Cardiac muscle cell (in vitro differentiated cells and primary cell): ENCODE measurements around the gene ESRRG. TPM values are rescaled to one million over a fixed set of nuclear protein-coding genes. Genes with fewer than 3 reads are reported as not detected.

Experiments used
- DNase-seq, 2 donors: peaks; one replicate each; pipeline versions ENCODE4 v3.0.0 to v3.0.0-alpha.2; 2010 to 2017; ENCODE audit warnings: low read depth in 1 of 2, low spot score in 1 of 2
- H3K27ac ChIP-seq: fragments of 200-600 bp; sonication (generic); 2 replicates; pipeline ENCODE4 v1.5.1; 2016
- H3K27me3 ChIP-seq: fragments of 200-600 bp; sonication (generic); 2 replicates; pipeline ENCODE4 v1.6.0; 2016; ENCODE audit warnings: control low read depth
- H3K36me3 ChIP-seq: fragments of 200-600 bp; sonication (generic); 2 replicates; pipeline ENCODE4 v1.5.1; 2016; ENCODE audit warnings: control low read depth
- H3K4me1 ChIP-seq: fragments of 200-600 bp; sonication (generic); 2 replicates; pipeline ENCODE4 v1.8.1; 2017; ENCODE audit warnings: low read depth, mild to moderate bottlenecking, mixed run types
- H3K4me3 ChIP-seq: fragments of 200-600 bp; sonication (generic); 2 replicates; pipeline ENCODE4 v1.5.1; 2016; ENCODE audit warnings: mild to moderate bottlenecking
- H3K9me3 ChIP-seq: fragments of 200-600 bp; sonication (generic); 2 replicates; pipeline ENCODE4 v1.5.1; 2017; ENCODE audit warnings: low read depth, mild to moderate bottlenecking, control low read depth
- CTCF ChIP-seq: IDR thresholded peaks from 2 replicates; pipeline ENCODE4 v1.5.1; 2012; ENCODE audit warnings: low read depth, mild to moderate bottlenecking, low read length
- polyA plus RNA-seq: library from polyadenylated mRNA; unstranded; fragments of >200 nt; fragmentation: Nextera tagmentation; extraction: Ambion mirVana; gene quantifications from 2 replicates; pipeline ENCODE4 v1.2.1, GENCODE V29; 2016
- total RNA-seq: library from RNA; depleted of rRNA; stranded (reverse); fragments of >200 nt; gene quantifications from 2 replicates; pipeline ENCODE4 v1.2.3, GENCODE V29; 2016

Gene ESRRG
- total RNA-seq (47.1 and 62.2 TPM in 2 replicates), polyA plus RNA-seq (41.5 and 53.3 TPM in 2 replicates)

- Histone ChIP-seq H3K27ac (peak within 1 kb of the TSS; percentile 72), H3K27me3 (no peaks in the 10 kb centered on the region), H3K9me3 (no peaks in the 10 kb centered on the region), H3K4me1 (peaks cover 35% of the 10 kb centered on the region), H3K4me3 (peak within 1 kb of the TSS; percentile 44), H3K36me3 (no peaks in the 10 kb centered on the region)
- TF ChIP-seq CTCF: no peak
- DNase-seq: peak in 1 of 2 donors; percentile 95
Measured at GRCh38 chr1:216723274-216723780, at the start of gene ESRRG. Gene ESRRG (minus strand): TSS chr1:216723429. CDS start chr1:216723299, 130 bp downstream.

- no peaks in the 10 kb centered on the region for H3K27me3 ChIP-seq
- H3K4me3 ChIP-seq: no peak overlapping the region
- no peak for TF ChIP-seq CTCF
Measured at GRCh38 chr1:216771922-216772321, 48.7 kb upstream of the ESRRG start.

GRCh38 chr1:216766633-216767327 lies 43.6 kb upstream of the ESRRG start:
- no peak for TF ChIP-seq CTCF
- no peak overlapping the region for H3K4me3 ChIP-seq

More at GRCh38 chr1:216771922-216772321, 48.7 kb upstream of the ESRRG start:
- DNase-seq: no peak
- Histone ChIP-seq H3K4me1 (no peaks in the 10 kb centered on the region), H3K36me3 (peaks cover 3% of the 10 kb centered on the region), H3K27ac (no peak overlapping the region), H3K9me3 (no peaks in the 10 kb centered on the region)

GRCh38 chr1:216765346-216766300 lies 42.4 kb upstream of the ESRRG start:
- DNase-seq: no peak
- no peaks in the 10 kb centered on the region for H3K9me3 ChIP-seq
- H3K4me1 ChIP-seq: peaks cover 17% of the 10 kb centered on the region
- H3K4me3 ChIP-seq: no peak overlapping the region
- no peak for TF ChIP-seq CTCF
- H3K36me3 ChIP-seq: no peaks in the 10 kb centered on the region
- no peaks in the 10 kb centered on the region for H3K27me3 ChIP-seq
- peak overlapping the region; percentile 80 for H3K27ac ChIP-seq

More at GRCh38 chr1:216766633-216767327, 43.6 kb upstream of the ESRRG start:
- Histone ChIP-seq H3K27me3 (no peaks in the 10 kb centered on the region), H3K4me1 (peaks cover 17% of the 10 kb centered on the region), H3K27ac (no peak overlapping the region), H3K36me3 (peaks cover 3% of the 10 kb centered on the region), H3K9me3 (no peaks in the 10 kb centered on the region)
- DNase-seq: no peak

- no peaks in the 10 kb centered on the region for H3K27me3 ChIP-seq
- peak; percentile 1 to 77 for DNase-seq
- no peak for TF ChIP-seq CTCF
- no peaks in the 10 kb centered on the region for H3K36me3 ChIP-seq
- H3K4me1 ChIP-seq: peaks cover 63% of the 10 kb centered on the region
- peak overlapping the region; percentile 90 for H3K27ac ChIP-seq
- H3K9me3 ChIP-seq: no peaks in the 10 kb centered on the region
- peak overlapping the region; percentile 0 for H3K4me3 ChIP-seq
Measured at GRCh38 chr1:216758161-216758560, 34.9 kb upstream of the ESRRG start.
